GM12878 (cell line): Measurements from ENCODE around the gene WNK1. TPM values are rescaled to one million over a fixed set of nuclear protein-coding genes. Genes with fewer than 3 reads are reported as not detected.

Source experiments
- E2F4 ChIP-seq: IDR thresholded peaks from 2 replicates; pipeline ENCODE4 v1.6.1; 2012; ENCODE audit warnings: low read depth, low read length, improper control_type of control experiment
- EP300 ChIP-seq, 2 experiments: fragments of 150-350 bp in 1 of 2; IDR thresholded peaks; 2 replicates each; pipeline ENCODE4 v1.6.1; 2011 to 2012; ENCODE audit warnings: low read depth in 2 of 2, low read length in 2 of 2, borderline replicate concordance in 1 of 2, improper control_type of control experiment in 1 of 2, inconsistent platforms in 1 of 2; ENCODE audit not compliant: control insufficient read depth in 1 of 2
- FOXM1 ChIP-seq: IDR thresholded peaks from 2 replicates; pipeline ENCODE4 v1.6.1; 2012; ENCODE audit warnings: low read depth, mild to moderate bottlenecking, inconsistent platforms, low read length, moderate library complexity
- GABPA ChIP-seq: IDR thresholded peaks from 2 replicates; pipeline ENCODE4 v1.6.1; 2014; ENCODE audit warnings: antibody characterized with exemption, low read depth, mild to moderate bottlenecking, inconsistent platforms
- IKZF2 ChIP-seq, 2 experiments: fragments of 450-650 bp; IDR thresholded peaks; 2 replicates each; pipeline ENCODE4 v1.6.1; 2017; ENCODE audit warnings: mild to moderate bottlenecking in 2 of 2, moderate library complexity in 2 of 2
- JUNB ChIP-seq: IDR thresholded peaks from 2 replicates; pipeline ENCODE4 v1.6.1; 2016; ENCODE audit warnings: antibody characterized with exemption, mild to moderate bottlenecking
- MEF2B ChIP-seq: fragments of 450-650 bp; IDR thresholded peaks from 2 replicates; pipeline ENCODE4 v1.6.1; 2018; ENCODE audit warnings: mild to moderate bottlenecking, moderate library complexity; ENCODE audit not compliant: partially characterized antibody, poor library complexity, severe bottlenecking
- MTA3 ChIP-seq: IDR thresholded peaks from 2 replicates; pipeline ENCODE4 v1.6.1; 2012; ENCODE audit warnings: low read length, inconsistent platforms, borderline replicate concordance
- MYB ChIP-seq: fragments of 150-350 bp; IDR thresholded peaks from 2 replicates; pipeline ENCODE4 v1.6.1; 2014; ENCODE audit warnings: mild to moderate bottlenecking, low read depth, low read length, borderline replicate concordance
- NFIC ChIP-seq: IDR thresholded peaks from 2 replicates; pipeline ENCODE4 v1.6.1; 2012; ENCODE audit warnings: low read depth, mild to moderate bottlenecking, inconsistent platforms, low read length, moderate library complexity
- PML ChIP-seq: IDR thresholded peaks from 2 replicates; pipeline ENCODE4 v1.6.1; 2012; ENCODE audit warnings: low read length, inconsistent platforms
- POU2F2 ChIP-seq: IDR thresholded peaks from 3 replicates; pipeline ENCODE4 v1.6.1; 2011; ENCODE audit warnings: low read depth, mild to moderate bottlenecking, low read length, borderline replicate concordance
- SRF ChIP-seq, 2 experiments: IDR thresholded peaks; 2 replicates each; pipeline ENCODE4 v1.6.1; 2011; ENCODE audit warnings: low read depth in 2 of 2, low read length in 2 of 2, mild to moderate bottlenecking in 1 of 2, moderate library complexity in 1 of 2
- STAT3 ChIP-seq: IDR thresholded peaks from 2 replicates; pipeline ENCODE4 v1.6.1; 2011; ENCODE audit warnings: low read depth, low read length, improper control_type of control experiment
- TARDBP ChIP-seq: IDR thresholded peaks from 2 replicates; pipeline ENCODE4 v1.6.1; 2016; ENCODE audit warnings: borderline replicate concordance
- TCF12 ChIP-seq: IDR thresholded peaks from 2 replicates; pipeline ENCODE4 v1.6.1; 2011; ENCODE audit warnings: low read depth, mild to moderate bottlenecking, low read length
- TCF7 ChIP-seq: IDR thresholded peaks from 2 replicates; pipeline ENCODE4 v1.6.1; 2014; ENCODE audit warnings: antibody characterized with exemption, borderline replicate concordance
- ZNF622 ChIP-seq: fragments of 450-650 bp; IDR thresholded peaks from 2 replicates; pipeline ENCODE4 v1.6.1; 2017; ENCODE audit warnings: mild to moderate bottlenecking, inconsistent platforms
- polyA plus RNA-seq, 11 experiments: library from polyadenylated mRNA; depleted of rRNA in 4 of 11; unstranded in 6 of 11; stranded (reverse) in 5 of 11; fragments of >200 nt; fragmentation: Nextera tagmentation in 4 of 11; fragmentation: Illumina TruSeq in 1 of 11; extraction: Ambion mirVana in 4 of 11; extraction: Trizol in 1 of 11; gene quantifications; 1 replicate in 1 of 11; 2 replicates in 10 of 11; pipeline versions ENCODE4 v1.2.1 to v1.2.3, GENCODE V29; 2011 to 2016; ENCODE audit warnings: inconsistent platforms in 2 of 11, missing spikeins in 2 of 11, low read depth in 1 of 11
- total RNA-seq, 4 experiments: library from RNA; depleted of rRNA in 3 of 4; stranded (reverse); fragments of >200 nt in 3 of 4; fragmentation: Illumina TruSeq in 1 of 4; extraction: Trizol in 1 of 4; gene quantifications; 2 replicates each; pipeline versions ENCODE4 v1.2.1 to v1.2.3, GENCODE V29; 2013 to 2021
- TF ChIP-seq, protein P1 (sequence below): fragments of 450-650 bp; IDR thresholded peaks from 2 replicates; pipeline ENCODE4 v1.6.1; 2017; ENCODE audit warnings: low read depth, mild to moderate bottlenecking, moderate library complexity
- TF ChIP-seq, protein P2 (sequence below): fragments of 450-650 bp; conservative IDR thresholded peaks from 2 replicates; pipeline ENCODE4 v1.6.1; 2017; ENCODE audit warnings: mild to moderate bottlenecking, moderate library complexity
- TF ChIP-seq, protein P3 (sequence below): IDR thresholded peaks from 2 replicates; pipeline ENCODE4 v1.6.1; 2012; ENCODE audit warnings: improper control_type of control experiment, low read depth, low read length; ENCODE audit not compliant: insufficient replicate concordance

The WNK1 gene
- total and polyA plus RNA-seq, 10 of the 15 experiments (the other 5 are each of a cell fraction or from before 2014, with no cell fraction given): 9.6 to 151 (median 86.6) TPM

GRCh38 chr12:958588-959123 lies 206.3 kb downstream of the WNK1 start (continued):
- no peak for TF ChIP-seq SRF (IDR thresholded peaks at IDR 0.05; ENCODE audit: low read depth in 2 of 2, low read length in 2 of 2)
- 0 out of 2 replicates have a peak, but pooled peaks have one; percentile 58 for TF ChIP-seq PML
- TF ChIP-seq ZNF622: no peak
- peak; percentile 81 for TF ChIP-seq JUNB
- TF ChIP-seq GABPA: 0 out of 2 replicates have a peak, but pooled peaks have one; percentile 42
- TF ChIP-seq MTA3: 0 out of 2 replicates have a peak, but pooled peaks have one; percentile 53
- TF ChIP-seq, protein P1, sequence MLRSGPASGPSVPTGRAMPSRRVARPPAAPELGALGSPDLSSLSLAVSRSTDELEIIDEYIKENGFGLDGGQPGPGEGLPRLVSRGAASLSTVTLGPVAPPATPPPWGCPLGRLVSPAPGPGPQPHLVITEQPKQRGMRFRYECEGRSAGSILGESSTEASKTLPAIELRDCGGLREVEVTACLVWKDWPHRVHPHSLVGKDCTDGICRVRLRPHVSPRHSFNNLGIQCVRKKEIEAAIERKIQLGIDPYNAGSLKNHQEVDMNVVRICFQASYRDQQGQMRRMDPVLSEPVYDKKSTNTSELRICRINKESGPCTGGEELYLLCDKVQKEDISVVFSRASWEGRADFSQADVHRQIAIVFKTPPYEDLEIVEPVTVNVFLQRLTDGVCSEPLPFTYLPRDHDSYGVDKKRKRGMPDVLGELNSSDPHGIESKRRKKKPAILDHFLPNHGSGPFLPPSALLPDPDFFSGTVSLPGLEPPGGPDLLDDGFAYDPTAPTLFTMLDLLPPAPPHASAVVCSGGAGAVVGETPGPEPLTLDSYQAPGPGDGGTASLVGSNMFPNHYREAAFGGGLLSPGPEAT: peak; percentile 83
- TF ChIP-seq, protein P2, sequence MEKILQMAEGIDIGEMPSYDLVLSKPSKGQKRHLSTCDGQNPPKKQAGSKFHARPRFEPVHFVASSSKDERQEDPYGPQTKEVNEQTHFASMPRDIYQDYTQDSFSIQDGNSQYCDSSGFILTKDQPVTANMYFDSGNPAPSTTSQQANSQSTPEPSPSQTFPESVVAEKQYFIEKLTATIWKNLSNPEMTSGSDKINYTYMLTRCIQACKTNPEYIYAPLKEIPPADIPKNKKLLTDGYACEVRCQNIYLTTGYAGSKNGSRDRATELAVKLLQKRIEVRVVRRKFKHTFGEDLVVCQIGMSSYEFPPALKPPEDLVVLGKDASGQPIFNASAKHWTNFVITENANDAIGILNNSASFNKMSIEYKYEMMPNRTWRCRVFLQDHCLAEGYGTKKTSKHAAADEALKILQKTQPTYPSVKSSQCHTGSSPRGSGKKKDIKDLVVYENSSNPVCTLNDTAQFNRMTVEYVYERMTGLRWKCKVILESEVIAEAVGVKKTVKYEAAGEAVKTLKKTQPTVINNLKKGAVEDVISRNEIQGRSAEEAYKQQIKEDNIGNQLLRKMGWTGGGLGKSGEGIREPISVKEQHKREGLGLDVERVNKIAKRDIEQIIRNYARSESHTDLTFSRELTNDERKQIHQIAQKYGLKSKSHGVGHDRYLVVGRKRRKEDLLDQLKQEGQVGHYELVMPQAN: no peak
- no peak for TF ChIP-seq STAT3
- peak; percentile 92 for TF ChIP-seq NFIC
- peak; percentile 67; the same call in 1 of the 2 replicates for TF ChIP-seq TARDBP
- TF ChIP-seq TCF12: peak; percentile 71; the same call in 1 of the 2 replicates
- TF ChIP-seq, protein P3, sequence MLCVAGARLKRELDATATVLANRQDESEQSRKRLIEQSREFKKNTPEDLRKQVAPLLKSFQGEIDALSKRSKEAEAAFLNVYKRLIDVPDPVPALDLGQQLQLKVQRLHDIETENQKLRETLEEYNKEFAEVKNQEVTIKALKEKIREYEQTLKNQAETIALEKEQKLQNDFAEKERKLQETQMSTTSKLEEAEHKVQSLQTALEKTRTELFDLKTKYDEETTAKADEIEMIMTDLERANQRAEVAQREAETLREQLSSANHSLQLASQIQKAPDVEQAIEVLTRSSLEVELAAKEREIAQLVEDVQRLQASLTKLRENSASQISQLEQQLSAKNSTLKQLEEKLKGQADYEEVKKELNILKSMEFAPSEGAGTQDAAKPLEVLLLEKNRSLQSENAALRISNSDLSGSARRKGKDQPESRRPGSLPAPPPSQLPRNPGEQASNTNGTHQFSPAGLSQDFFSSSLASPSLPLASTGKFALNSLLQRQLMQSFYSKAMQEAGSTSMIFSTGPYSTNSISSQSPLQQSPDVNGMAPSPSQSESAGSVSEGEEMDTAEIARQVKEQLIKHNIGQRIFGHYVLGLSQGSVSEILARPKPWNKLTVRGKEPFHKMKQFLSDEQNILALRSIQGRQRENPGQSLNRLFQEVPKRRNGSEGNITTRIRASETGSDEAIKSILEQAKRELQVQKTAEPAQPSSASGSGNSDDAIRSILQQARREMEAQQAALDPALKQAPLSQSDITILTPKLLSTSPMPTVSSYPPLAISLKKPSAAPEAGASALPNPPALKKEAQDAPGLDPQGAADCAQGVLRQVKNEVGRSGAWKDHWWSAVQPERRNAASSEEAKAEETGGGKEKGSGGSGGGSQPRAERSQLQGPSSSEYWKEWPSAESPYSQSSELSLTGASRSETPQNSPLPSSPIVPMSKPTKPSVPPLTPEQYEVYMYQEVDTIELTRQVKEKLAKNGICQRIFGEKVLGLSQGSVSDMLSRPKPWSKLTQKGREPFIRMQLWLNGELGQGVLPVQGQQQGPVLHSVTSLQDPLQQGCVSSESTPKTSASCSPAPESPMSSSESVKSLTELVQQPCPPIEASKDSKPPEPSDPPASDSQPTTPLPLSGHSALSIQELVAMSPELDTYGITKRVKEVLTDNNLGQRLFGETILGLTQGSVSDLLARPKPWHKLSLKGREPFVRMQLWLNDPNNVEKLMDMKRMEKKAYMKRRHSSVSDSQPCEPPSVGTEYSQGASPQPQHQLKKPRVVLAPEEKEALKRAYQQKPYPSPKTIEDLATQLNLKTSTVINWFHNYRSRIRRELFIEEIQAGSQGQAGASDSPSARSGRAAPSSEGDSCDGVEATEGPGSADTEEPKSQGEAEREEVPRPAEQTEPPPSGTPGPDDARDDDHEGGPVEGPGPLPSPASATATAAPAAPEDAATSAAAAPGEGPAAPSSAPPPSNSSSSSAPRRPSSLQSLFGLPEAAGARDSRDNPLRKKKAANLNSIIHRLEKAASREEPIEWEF: peak; percentile 39
- TF ChIP-seq E2F4: no peak
- TF ChIP-seq IKZF2 (IDR thresholded peaks at IDR 0.05): peak; percentile 82 to 84
- TF ChIP-seq EP300 (IDR thresholded peaks at IDR 0.05; ENCODE audit: borderline replicate concordance in 1 of 2, control insufficient read depth in 1 of 2, low read depth in 2 of 2, low read length in 2 of 2): peak; percentile 73 to 78; a peak in 3 of 4 replicates
- peak; percentile 92 for TF ChIP-seq MEF2B
- peak; percentile 44; the same call in 1 of the 2 replicates for TF ChIP-seq TCF7
- no peak for TF ChIP-seq MYB
- TF ChIP-seq POU2F2: no peak
- peak; percentile 84; the same call in 1 of the 2 replicates for TF ChIP-seq FOXM1
